ENCODE measurements around the gene SP3. TPM values are rescaled to one million over a fixed set of nuclear protein-coding genes. Genes with fewer than 3 reads are reported as not detected.

SP3 gene
- polyA plus RNA-seq, 2 of the 4 experiments (the other 2 are of a cell fraction), result 40.1 to 83.1 TPM

GRCh38 chr2:173948198-173948597 is 17.0 kb downstream of the SP3 start:
- TF ChIP-seq NPAS2 (CRISPR knock-in tag; IDR thresholded peaks at IDR 0.05; ENCODE audit: borderline replicate concordance) (no peak), E2F6 (IDR thresholded peaks at IDR 0.05; ENCODE audit: borderline replicate concordance, low read depth) (no peak), HMGXB4 (CRISPR knock-in tag; IDR thresholded peaks at IDR 0.05; ENCODE audit: borderline replicate concordance) (no peak)
- no peak for DNase-seq (ENCODE audit: low read depth in 1 of 2, low spot score in 1 of 2)
- Histone ChIP-seq H3K27ac (no peak overlapping the region), H3K9me3 (no peaks in the 10 kb centered on the region), H3K4me1 (peaks cover 35% of the 10 kb centered on the region), H3K4me3 (no peak overlapping the region), H3K4me2 (no peak overlapping the region)
- no peak for FAIRE-seq
- ChIA-PET CTCF (no interaction called here), POLR2A (no interaction called here)
- ATAC-seq, result no peak
- 92% methylated on average over 2 of the region's 2 CpGs for WGBS (ENCODE audit: missing lambda C conversion rate)

GRCh38 chr2:173947131-173947530 is 18.0 kb downstream of the SP3 start:
- ChIA-PET CTCF (interaction anchor here (0.5 to 0.7 kb wide), 2 partner anchors 22 to 563 kb away, joined by 3 read pairs; no protein-coding TSS in a partner anchor), POLR2A (no interaction called here)
- ATAC-seq (no peak), FAIRE-seq (no peak), DNase-seq (ENCODE audit: low read depth in 1 of 2, low spot score in 1 of 2) (no peak)
- no peak overlapping the region for H3K4me2 ChIP-seq
- WGBS (ENCODE audit: missing lambda C conversion rate), result 75% methylated on average over 3 of the region's 3 CpGs
- TF ChIP-seq SREBF2 (IDR thresholded peaks at IDR 0.05) (no peak), JUN (IDR thresholded peaks at IDR 0.05) (no peak), BHLHE40 (IDR thresholded peaks at IDR 0.05; ENCODE audit: low read depth, low read length) (no peak), KDM1A (IDR thresholded peaks at IDR 0.05; ENCODE audit: low read depth) (no peak), E2F6 (IDR thresholded peaks at IDR 0.05; ENCODE audit: borderline replicate concordance, low read depth) (no peak), GATA3 (IDR thresholded peaks at IDR 0.05; ENCODE audit: borderline replicate concordance) (no peak), HOXB5 (CRISPR knock-in tag; IDR thresholded peaks at IDR 0.05) (no peak), RFX5 (IDR thresholded peaks at IDR 0.05) (no peak), CEBPB (IDR thresholded peaks at IDR 0.05) (no peak), ZC3H11A (IDR thresholded peaks at IDR 0.05) (no peak)
- TF ChIP-seq, protein P1, sequence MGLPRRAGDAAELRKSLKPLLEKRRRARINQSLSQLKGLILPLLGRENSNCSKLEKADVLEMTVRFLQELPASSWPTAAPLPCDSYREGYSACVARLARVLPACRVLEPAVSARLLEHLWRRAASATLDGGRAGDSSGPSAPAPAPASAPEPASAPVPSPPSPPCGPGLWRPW (IDR thresholded peaks at IDR 0.05), result no peak
- H3K27ac ChIP-seq, result no peak overlapping the region
- H3K4me3 ChIP-seq, result no peak overlapping the region
- peaks cover 39% of the 10 kb centered on the region for H3K4me1 ChIP-seq
- no peaks in the 10 kb centered on the region for H3K9me3 ChIP-seq

GRCh38 chr2:173943738-173944137 is 21.4 kb downstream of the SP3 start:
- FAIRE-seq (no peak), ATAC-seq (no peak), DNase-seq (ENCODE audit: low read depth in 1 of 2, low spot score in 1 of 2) (no peak)
- WGBS (ENCODE audit: missing lambda C conversion rate), result 92% methylated on average over 3 of the region's 3 CpGs
- H3K4me1 ChIP-seq, result peaks cover 50% of the 10 kb centered on the region
- H3K4me2 ChIP-seq, result no peak overlapping the region
- H3K27ac ChIP-seq, result no peak overlapping the region
- ChIA-PET CTCF (no interaction called here), POLR2A (no interaction called here)
- H3K4me3 ChIP-seq, result no peak overlapping the region
- no peaks in the 10 kb centered on the region for H3K9me3 ChIP-seq
- no peak for TF ChIP-seq RAD21 (conservative IDR thresholded peaks at IDR 0.05 in 1 of 2, IDR thresholded peaks at IDR 0.05 in 1 of 2)
- TF ChIP-seq RCOR1 (IDR thresholded peaks at IDR 0.05; ENCODE audit: low read depth, low read length), result no peak
- TF ChIP-seq RNF2 (IDR thresholded peaks at IDR 0.05; ENCODE audit: borderline replicate concordance, low read depth), result no peak
- no peak for TF ChIP-seq CEBPB (IDR thresholded peaks at IDR 0.05)
- no peak for TF ChIP-seq PBX3 (IDR thresholded peaks at IDR 0.05)
- TF ChIP-seq CTCF (IDR thresholded peaks at IDR 0.05), result no peak
- TF ChIP-seq NR3C1 (IDR thresholded peaks at IDR 0.05), result no peak
- no peak for TF ChIP-seq HOXA7 (CRISPR knock-in tag; IDR thresholded peaks at IDR 0.05)
- no peak for TF ChIP-seq FOSL2 (IDR thresholded peaks at IDR 0.05)
- no peak for TF ChIP-seq FOSL2 (CRISPR knock-in tag; IDR thresholded peaks at IDR 0.05)
- no peak for TF ChIP-seq MAFK (IDR thresholded peaks at IDR 0.05; ENCODE audit: partially characterized antibody)
- TF ChIP-seq ZSCAN20 (CRISPR knock-in tag; IDR thresholded peaks at IDR 0.05), result no peak
- TF ChIP-seq, protein P2, sequence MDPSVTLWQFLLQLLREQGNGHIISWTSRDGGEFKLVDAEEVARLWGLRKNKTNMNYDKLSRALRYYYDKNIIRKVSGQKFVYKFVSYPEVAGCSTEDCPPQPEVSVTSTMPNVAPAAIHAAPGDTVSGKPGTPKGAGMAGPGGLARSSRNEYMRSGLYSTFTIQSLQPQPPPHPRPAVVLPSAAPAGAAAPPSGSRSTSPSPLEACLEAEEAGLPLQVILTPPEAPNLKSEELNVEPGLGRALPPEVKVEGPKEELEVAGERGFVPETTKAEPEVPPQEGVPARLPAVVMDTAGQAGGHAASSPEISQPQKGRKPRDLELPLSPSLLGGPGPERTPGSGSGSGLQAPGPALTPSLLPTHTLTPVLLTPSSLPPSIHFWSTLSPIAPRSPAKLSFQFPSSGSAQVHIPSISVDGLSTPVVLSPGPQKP (IDR thresholded peaks at IDR 0.05; ENCODE audit: low read depth, low read length), result no peak
